Measurements from ENCODE around the gene SP1.
"Not testable (repeated sequence)": the region's sequence is repeated elsewhere in the genome, so short reads cannot be mapped to it uniquely, and the experiment has no call there.

The SP1 gene

GRCh38 chr12:53353257-53353655, 26.7 kb upstream of the SP1 start:
- in situ Hi-C loops (cut with MboI; ENCODE audit: low sequenced_read_pairs): no loop called here

- in situ Hi-C loops (cut with MboI; ENCODE audit: low sequenced_read_pairs): no loop called here
Measured at GRCh38 chr12:53355121-53355520, 24.9 kb upstream of the SP1 start.

- in situ Hi-C loops (cut with MboI; ENCODE audit: low sequenced_read_pairs): no loop called here
Measured at GRCh38 chr12:53358836-53359419, 21.0 kb upstream of the SP1 start.

- in situ Hi-C loops (cut with MboI; ENCODE audit: low sequenced_read_pairs): not testable (repeated sequence)
Measured at GRCh38 chr12:53361638-53362037, 18.3 kb upstream of the SP1 start.

GRCh38 chr12:53365245-53365904, 14.6 kb upstream of the SP1 start:
- in situ Hi-C loops (cut with MboI; ENCODE audit: low sequenced_read_pairs): no loop called here

GRCh38 chr12:53373554-53374133, 6.3 kb upstream of the SP1 start:
- in situ Hi-C loops (cut with MboI; ENCODE audit: low sequenced_read_pairs): not testable (repeated sequence)

GRCh38 chr12:53374277-53374676, 5.7 kb upstream of the SP1 start:
- in situ Hi-C loops (cut with MboI; ENCODE audit: low sequenced_read_pairs): not testable (repeated sequence)

- in situ Hi-C loops (cut with MboI; ENCODE audit: low sequenced_read_pairs): no loop called here
Measured at GRCh38 chr12:53376747-53377146, 3.2 kb upstream of the SP1 start.

GRCh38 chr12:53378222-53378621, 1.8 kb upstream of the SP1 start:
- in situ Hi-C loops (cut with MboI; ENCODE audit: low sequenced_read_pairs): no loop called here

- in situ Hi-C loops (cut with MboI; ENCODE audit: low sequenced_read_pairs): no loop called here
Measured at GRCh38 chr12:53378724-53379388, 1.1 kb upstream of the SP1 start.

GRCh38 chr12:53379389-53380103, 430 bp upstream of the SP1 start:
- in situ Hi-C loops (cut with MboI; ENCODE audit: low sequenced_read_pairs): no loop called here

- in situ Hi-C loops (cut with MboI; ENCODE audit: low sequenced_read_pairs): no loop called here
Measured at GRCh38 chr12:53380794-53381730, 1.1 kb downstream of the SP1 start.

GRCh38 chr12:53381731-53382630, 2.0 kb downstream of the SP1 start:
- in situ Hi-C loops (cut with MboI; ENCODE audit: low sequenced_read_pairs): no loop called here

- in situ Hi-C loops (cut with MboI; ENCODE audit: low sequenced_read_pairs): no loop called here
Measured at GRCh38 chr12:53383258-53383657, 3.3 kb downstream of the SP1 start.

GRCh38 chr12:53386381-53386780, 6.4 kb downstream of the SP1 start:
- in situ Hi-C loops (cut with MboI; ENCODE audit: low sequenced_read_pairs): not testable (repeated sequence)

GRCh38 chr12:53388932-53389331, 9.0 kb downstream of the SP1 start:
- in situ Hi-C loops (cut with MboI; ENCODE audit: low sequenced_read_pairs): no loop called here

GRCh38 chr12:53389702-53390101, 9.7 kb downstream of the SP1 start:
- in situ Hi-C loops (cut with MboI; ENCODE audit: low sequenced_read_pairs): no loop called here

- in situ Hi-C loops (cut with MboI; ENCODE audit: low sequenced_read_pairs): no loop called here
Measured at GRCh38 chr12:53391724-53392123, 11.7 kb downstream of the SP1 start.

- in situ Hi-C loops (cut with MboI; ENCODE audit: low sequenced_read_pairs): no loop called here
Measured at GRCh38 chr12:53399896-53400295, 19.9 kb downstream of the SP1 start.
